Measurements from ENCODE around the gene SPSB1.
"Not testable (repeated sequence)": the region's sequence is repeated elsewhere in the genome, so short reads cannot be mapped to it uniquely, and the experiment has no call there.

SPSB1 gene

GRCh38 chr1:9382643-9383491, 90.2 kb downstream of the SPSB1 start:
- Mint-ChIP-seq H3K27ac (no peak overlapping the region), H3K9me3 (no peaks in the 10 kb centered on the region), H3K4me1 (no peaks in the 10 kb centered on the region), H3K36me3 (no peaks in the 10 kb centered on the region), H3K4me3 (no peak overlapping the region)
- ATAC-seq (no peak), DNase-seq (ENCODE audit: low spot score in 2 of 2) (no peak)

DNA sequence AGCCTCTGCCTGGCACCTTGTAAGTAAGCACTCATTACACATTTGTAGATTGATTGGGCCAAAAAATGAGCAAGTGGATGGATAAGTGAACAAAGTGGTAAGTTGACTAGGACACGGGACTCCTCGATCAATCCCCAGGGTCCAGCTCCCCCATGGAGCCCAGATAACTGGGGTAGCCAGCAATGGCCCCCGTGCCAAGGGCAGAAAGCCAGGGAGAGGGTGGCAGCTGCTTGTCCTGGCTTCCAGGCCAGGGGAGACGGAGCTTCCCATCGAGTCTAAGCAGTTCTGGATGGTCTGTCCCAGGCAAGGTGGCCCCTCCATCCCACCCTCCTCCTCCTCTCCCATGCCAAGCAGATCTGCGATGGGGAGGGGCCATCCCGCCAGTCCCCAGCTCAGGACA, 91.4 kb downstream of the SPSB1 start:
- H3K27ac Mint-ChIP-seq, result no peak overlapping the region
- ATAC-seq, result no peak
- no peaks in the 10 kb centered on the region for H3K4me1 Mint-ChIP-seq
- DNase-seq (ENCODE audit: low spot score in 2 of 2), result no peak
- no peaks in the 10 kb centered on the region for H3K36me3 Mint-ChIP-seq
- no peaks in the 10 kb centered on the region for H3K9me3 Mint-ChIP-seq
- no peak overlapping the region for H3K4me3 Mint-ChIP-seq

DNA sequence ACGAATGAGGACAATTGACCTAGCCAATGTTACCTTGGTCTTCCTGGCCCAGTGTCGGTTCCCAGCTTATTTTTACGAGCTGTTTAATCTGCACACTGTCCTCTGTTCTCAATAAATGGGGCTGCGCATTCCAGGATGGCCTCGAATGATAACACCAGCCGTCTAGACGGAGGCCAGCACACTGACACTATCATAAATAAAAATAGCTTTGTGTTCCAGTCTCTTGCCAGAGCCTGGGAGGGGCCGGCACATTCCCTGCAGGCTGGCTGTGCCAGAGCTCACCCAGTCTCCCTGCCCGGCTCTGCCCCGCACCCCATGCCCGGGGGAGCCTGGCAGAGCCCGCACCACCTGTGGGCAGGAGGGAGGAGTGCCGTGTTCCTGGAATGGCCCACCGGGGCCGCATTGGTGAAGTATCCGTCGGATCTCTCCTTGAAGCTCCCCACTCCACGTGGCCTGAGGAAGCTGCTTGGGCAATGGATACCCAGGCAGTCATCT, 92.1 kb downstream of the SPSB1 start:
- DNase-seq (ENCODE audit: low spot score in 2 of 2) (no peak), ATAC-seq (no peak)
- Mint-ChIP-seq H3K9me3 (no peaks in the 10 kb centered on the region), H3K36me3 (no peaks in the 10 kb centered on the region), H3K4me1 (peaks cover 4% of the 10 kb centered on the region), H3K27ac (no peak overlapping the region), H3K4me3 (no peak overlapping the region)

DNA sequence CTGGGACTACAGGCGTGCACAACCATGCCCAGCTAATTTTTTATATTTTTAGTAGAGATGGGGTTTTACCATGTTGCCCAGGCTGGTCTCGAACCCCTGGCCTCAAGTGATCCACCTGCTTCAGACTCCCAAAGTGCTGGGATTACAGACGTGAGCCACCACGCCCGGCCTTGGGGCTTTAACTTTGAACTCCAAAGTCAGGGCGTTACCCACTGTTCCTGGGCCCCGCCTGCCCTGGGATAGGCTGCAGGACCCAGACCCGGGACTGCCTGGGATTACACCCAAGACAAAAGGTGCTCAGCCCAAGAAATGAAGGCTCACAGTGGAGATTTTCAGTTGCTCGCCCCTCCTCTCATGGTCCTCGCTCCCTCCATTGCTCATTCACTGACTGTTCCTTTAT, 92.7 kb downstream of the SPSB1 start:
- H3K27ac Mint-ChIP-seq; ATAC-seq; H3K36me3 Mint-ChIP-seq; H3K9me3 Mint-ChIP-seq; H3K4me1 Mint-ChIP-seq; H3K4me3 Mint-ChIP-seq; DNase-seq (ENCODE audit: low spot score in 2 of 2): not testable (repeated sequence)

DNA sequence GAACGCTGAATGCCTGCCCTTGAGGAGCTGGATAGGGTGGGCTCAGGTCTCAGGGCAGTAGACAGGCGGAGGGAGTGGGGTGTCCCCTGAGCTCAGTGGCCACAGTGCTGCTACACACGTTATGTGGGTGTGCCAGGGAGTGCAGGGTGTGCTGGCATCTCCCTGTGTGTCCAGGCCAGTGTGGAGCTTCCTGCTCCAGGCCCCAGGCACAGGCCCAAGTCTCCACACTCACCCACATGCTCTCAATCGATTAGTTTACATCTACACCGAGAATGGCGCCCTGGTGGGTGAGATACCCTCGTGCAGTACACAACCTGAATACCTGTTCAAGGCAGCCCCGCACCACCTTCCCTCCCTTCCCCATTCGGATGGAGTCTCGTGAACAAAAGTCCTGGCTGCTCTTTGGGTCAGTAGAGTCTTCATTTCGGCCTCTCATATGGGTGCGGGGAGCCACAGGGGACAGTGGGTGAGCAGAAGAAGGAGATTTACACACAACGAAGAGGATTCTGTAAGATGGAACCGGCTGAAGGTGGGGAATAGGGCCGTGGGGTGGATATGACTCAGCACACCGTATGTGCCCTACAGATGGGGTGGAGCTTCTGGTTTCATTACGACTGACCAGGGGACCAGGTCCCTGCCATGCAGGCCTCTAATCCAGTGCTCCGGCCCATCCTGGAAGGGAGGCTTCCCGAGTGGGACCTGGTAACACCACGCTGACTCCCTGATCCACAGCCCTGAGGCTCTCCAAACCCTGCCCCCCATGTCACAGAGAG, 93.3 kb downstream of the SPSB1 start:
- H3K4me1 Mint-ChIP-seq, result peaks cover 6% of the 10 kb centered on the region
- H3K27ac Mint-ChIP-seq, result no peak overlapping the region
- ATAC-seq (peak; percentile 49), DNase-seq (ENCODE audit: low spot score in 2 of 2) (no peak)
- no peaks in the 10 kb centered on the region for H3K36me3 Mint-ChIP-seq
- no peaks in the 10 kb centered on the region for H3K9me3 Mint-ChIP-seq
- no peak overlapping the region for H3K4me3 Mint-ChIP-seq

DNA sequence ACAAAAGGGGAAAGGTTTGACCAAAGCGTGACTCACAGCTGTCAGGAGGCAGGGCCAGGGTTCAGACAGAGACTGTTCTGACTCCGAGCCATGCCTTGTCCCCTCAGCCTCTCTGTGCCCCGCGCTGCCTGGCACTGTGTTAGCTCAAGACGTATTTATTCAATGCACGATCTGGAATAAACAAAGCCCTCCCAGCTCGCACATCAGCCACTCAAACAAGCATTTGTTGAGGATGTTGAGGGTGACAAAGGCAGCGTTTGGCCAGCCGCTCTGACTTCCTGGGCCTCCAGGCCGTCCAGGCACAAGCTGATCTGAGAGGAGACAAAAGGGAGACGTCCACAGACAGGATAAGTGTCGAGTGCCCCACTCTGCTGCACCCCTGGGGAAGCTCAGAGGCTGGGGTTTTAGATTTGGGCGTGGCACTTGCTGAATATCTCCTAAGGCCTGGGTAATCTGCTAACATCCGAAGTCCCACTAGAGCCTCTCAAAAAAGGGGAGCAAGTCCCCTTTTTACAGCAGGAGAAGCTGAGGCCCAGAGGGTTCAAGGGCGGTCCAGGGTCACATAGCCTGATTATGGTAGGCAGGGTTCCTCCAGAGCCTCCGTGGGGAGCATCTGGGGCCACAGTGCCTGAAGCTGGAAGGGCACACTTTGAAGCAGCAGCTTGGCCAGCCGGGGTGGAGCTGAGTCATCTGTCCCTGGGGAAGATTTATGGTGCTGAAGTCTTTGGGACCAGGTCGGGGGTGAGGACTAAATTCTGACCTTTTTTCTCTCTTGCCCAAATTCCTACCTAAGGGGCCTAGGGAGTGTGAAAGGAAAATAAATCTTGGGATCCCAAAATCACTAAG, 95.9 kb downstream of the SPSB1 start:
- no peak for DNase-seq (ENCODE audit: low spot score in 2 of 2)
- no peak overlapping the region for H3K27ac Mint-ChIP-seq
- H3K36me3 Mint-ChIP-seq, result no peaks in the 10 kb centered on the region
- no peak overlapping the region for H3K4me3 Mint-ChIP-seq
- no peaks in the 10 kb centered on the region for H3K9me3 Mint-ChIP-seq
- no peak for ATAC-seq
- peaks cover 10% of the 10 kb centered on the region for H3K4me1 Mint-ChIP-seq

- Mint-ChIP-seq H3K4me1 (peaks cover 10% of the 10 kb centered on the region), H3K4me3 (no peak overlapping the region), H3K9me3 (no peaks in the 10 kb centered on the region), H3K36me3 (no peaks in the 10 kb centered on the region), H3K27ac (no peak overlapping the region)
- DNase-seq (ENCODE audit: low spot score in 2 of 2) (no peak), ATAC-seq (peak; percentile 57)
These were observed 97.3 kb downstream of the SPSB1 start for GRCh38 chr1:9389968-9390367.

- DNase-seq (ENCODE audit: low spot score in 2 of 2) (no peak), ATAC-seq (no peak)
- Mint-ChIP-seq H3K9me3 (no peaks in the 10 kb centered on the region), H3K36me3 (no peaks in the 10 kb centered on the region), H3K27ac (no peak overlapping the region), H3K4me3 (no peak overlapping the region), H3K4me1 (peaks cover 10% of the 10 kb centered on the region)
These were observed 98.9 kb downstream of the SPSB1 start for GRCh38 chr1:9391620-9392019.

DNA sequence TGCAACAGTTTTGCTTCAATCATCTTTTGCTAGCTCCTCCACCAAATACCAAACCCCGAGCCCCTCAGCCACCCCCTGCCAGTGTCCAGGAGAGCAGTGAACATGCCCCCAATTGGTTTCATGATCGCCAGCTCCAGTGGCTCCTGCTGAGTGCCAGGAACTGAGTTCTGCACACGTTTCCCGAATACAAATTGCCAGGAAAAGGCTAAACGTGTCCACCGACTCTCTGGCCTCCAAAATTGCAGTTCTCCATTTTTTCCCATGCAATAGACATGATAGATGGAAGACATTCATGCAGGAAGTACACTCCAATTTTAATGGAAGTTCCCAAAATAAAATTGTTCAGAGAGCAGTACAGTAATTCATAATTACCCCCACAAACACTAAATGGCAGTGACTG, 101.3 kb downstream of the SPSB1 start:
- ATAC-seq, result no peak
- DNase-seq (ENCODE audit: low spot score in 2 of 2), result no peak
- Mint-ChIP-seq H3K27ac (no peak overlapping the region), H3K4me1 (peaks cover 10% of the 10 kb centered on the region), H3K36me3 (no peaks in the 10 kb centered on the region), H3K9me3 (no peaks in the 10 kb centered on the region), H3K4me3 (no peak overlapping the region)

DNA sequence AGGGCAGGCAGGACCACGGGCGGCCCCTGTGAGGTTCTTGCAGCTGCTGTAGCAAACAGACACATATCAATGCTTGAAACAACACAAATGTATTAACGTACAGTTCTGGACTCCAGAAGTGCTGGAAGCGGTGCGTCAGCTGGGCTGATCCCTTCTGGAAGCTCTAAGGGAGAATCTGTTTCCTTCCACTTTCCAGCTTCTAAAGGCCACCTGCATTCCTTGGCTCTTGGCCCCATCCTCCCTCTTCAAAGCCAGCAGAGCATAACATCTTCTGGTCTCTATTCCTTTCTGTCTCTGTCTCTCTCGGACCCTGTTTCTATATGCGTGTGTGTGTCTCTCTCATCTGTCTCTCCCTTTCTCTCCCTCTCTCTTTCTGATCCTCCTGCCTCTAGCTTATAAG, 102.3 kb downstream of the SPSB1 start:
- H3K4me3 Mint-ChIP-seq, result no peak overlapping the region
- DNase-seq (ENCODE audit: low spot score in 2 of 2) (no peak), ATAC-seq (no peak)
- peaks cover 4% of the 10 kb centered on the region for H3K4me1 Mint-ChIP-seq
- H3K27ac Mint-ChIP-seq, result no peak overlapping the region
- no peaks in the 10 kb centered on the region for H3K36me3 Mint-ChIP-seq
- no peaks in the 10 kb centered on the region for H3K9me3 Mint-ChIP-seq

GRCh38 chr1:9397047-9397446, 104.4 kb downstream of the SPSB1 start:
- H3K4me1 Mint-ChIP-seq, result peaks cover 4% of the 10 kb centered on the region
- no peak overlapping the region for H3K27ac Mint-ChIP-seq
- H3K36me3 Mint-ChIP-seq, result no peaks in the 10 kb centered on the region
- DNase-seq (ENCODE audit: low spot score in 2 of 2), result no peak
- H3K4me3 Mint-ChIP-seq, result no peak overlapping the region
- H3K9me3 Mint-ChIP-seq, result no peaks in the 10 kb centered on the region
- no peak for ATAC-seq

DNA sequence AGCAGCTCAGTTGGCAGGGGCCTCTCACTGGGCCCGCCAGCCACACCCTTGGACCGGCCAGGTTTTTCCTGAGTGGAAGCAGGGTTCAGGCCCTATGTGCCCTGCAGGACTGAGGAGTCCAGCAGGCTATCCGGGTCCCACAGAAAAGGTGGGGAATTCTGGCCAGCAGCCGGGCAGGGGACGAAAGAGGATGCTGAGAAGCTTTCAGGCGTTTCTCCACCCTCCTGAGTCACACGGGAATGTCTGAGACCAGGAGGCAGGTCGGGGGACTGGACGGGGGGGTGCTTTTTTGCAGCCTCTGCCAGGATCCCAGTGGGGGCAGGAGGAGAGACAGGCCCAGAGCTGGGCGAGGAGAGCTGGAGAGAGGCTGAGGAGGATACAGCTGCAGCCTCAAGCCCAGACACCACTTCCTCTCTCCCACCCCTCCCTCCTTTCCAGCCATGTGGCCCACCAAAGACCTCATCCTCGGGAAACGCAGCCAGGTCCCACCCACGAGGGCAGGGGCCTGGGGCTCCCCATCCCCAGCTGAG, 105.4 kb downstream of the SPSB1 start:
- no peak for ATAC-seq
- no peak for DNase-seq (ENCODE audit: low spot score in 2 of 2)
- H3K4me3 Mint-ChIP-seq, result no peak overlapping the region
- peaks cover 4% of the 10 kb centered on the region for H3K4me1 Mint-ChIP-seq
- no peaks in the 10 kb centered on the region for H3K36me3 Mint-ChIP-seq
- peak overlapping the region; percentile 43 for H3K27ac Mint-ChIP-seq
- H3K9me3 Mint-ChIP-seq, result no peaks in the 10 kb centered on the region

DNA sequence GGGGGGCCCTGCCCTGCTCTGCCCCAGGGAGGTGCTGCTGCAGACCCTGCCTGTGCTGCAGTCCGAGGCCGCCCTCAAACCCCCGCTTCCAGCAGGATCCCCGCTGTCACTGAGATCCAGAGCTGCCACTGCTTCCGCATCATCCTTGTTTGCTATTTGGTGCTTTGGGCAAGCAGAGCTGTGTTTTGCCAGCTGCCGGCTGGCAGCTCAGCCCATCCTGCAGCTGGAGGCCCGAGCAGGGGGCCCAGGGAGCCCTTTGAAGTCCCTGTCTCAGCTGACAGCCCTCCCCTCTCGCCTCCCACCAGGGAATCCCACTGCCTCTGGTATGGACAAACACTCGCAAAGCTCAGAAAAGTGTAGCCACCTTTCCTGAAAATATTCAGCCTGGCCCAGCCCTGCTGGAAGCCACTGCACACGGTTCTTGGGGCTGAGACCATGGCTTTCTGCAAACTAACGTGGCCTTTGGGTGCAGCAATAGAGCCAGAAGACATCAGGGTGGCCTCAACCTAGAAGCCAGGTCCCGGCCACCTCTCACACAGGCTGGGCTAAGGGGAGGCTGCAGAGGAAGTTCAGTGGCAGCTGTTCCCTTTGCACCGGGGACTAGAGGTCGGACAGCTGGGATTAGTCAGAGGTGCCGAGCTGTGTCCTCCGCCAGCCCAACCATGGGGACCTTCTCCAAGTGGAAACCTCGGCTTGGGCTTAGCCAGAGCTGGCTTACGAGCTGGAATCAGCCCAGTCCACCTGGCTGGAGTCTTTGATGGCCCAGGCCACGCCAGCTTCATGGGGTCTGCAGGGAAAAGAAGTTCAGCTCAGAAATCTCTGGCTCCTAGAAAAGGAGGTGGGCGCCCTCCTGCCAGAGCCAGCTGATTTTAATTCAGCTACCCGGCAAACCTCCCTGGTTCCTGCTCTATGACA, 107.1 kb downstream of the SPSB1 start:
- Mint-ChIP-seq H3K36me3 (no peaks in the 10 kb centered on the region), H3K4me3 (no peak overlapping the region), H3K9me3 (no peaks in the 10 kb centered on the region), H3K4me1 (no peaks in the 10 kb centered on the region), H3K27ac (no peak overlapping the region)
- DNase-seq (ENCODE audit: low spot score in 2 of 2) (no peak), ATAC-seq (no peak)

- Mint-ChIP-seq H3K27ac (no peak overlapping the region), H3K36me3 (no peaks in the 10 kb centered on the region), H3K4me1 (no peaks in the 10 kb centered on the region), H3K4me3 (no peak overlapping the region), H3K9me3 (no peaks in the 10 kb centered on the region)
- ATAC-seq (peak; percentile 59), DNase-seq (ENCODE audit: low spot score in 2 of 2) (no peak)
These were observed 107.9 kb downstream of the SPSB1 start for GRCh38 chr1:9400425-9401079.
